ENCODE measurements around the gene LRP5.

- TF ChIP-seq, protein P1, sequence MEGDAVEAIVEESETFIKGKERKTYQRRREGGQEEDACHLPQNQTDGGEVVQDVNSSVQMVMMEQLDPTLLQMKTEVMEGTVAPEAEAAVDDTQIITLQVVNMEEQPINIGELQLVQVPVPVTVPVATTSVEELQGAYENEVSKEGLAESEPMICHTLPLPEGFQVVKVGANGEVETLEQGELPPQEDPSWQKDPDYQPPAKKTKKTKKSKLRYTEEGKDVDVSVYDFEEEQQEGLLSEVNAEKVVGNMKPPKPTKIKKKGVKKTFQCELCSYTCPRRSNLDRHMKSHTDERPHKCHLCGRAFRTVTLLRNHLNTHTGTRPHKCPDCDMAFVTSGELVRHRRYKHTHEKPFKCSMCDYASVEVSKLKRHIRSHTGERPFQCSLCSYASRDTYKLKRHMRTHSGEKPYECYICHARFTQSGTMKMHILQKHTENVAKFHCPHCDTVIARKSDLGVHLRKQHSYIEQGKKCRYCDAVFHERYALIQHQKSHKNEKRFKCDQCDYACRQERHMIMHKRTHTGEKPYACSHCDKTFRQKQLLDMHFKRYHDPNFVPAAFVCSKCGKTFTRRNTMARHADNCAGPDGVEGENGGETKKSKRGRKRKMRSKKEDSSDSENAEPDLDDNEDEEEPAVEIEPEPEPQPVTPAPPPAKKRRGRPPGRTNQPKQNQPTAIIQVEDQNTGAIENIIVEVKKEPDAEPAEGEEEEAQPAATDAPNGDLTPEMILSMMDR (IDR thresholded peaks at IDR 0.05): no peak
- TF ChIP-seq POLR2A (IDR thresholded peaks at IDR 0.05): no peak
These were observed 35.5 kb upstream of the LRP5 start for GRCh38 chr11:68276861-68277260.

Data from testis (tissue), 2 donors.